ENCODE data around the gene GATAD2B.
"Not testable (repeated sequence)": the region's sequence is repeated elsewhere in the genome, so short reads cannot be mapped to it uniquely, and the experiment has no call there.

Gene GATAD2B

DNA sequence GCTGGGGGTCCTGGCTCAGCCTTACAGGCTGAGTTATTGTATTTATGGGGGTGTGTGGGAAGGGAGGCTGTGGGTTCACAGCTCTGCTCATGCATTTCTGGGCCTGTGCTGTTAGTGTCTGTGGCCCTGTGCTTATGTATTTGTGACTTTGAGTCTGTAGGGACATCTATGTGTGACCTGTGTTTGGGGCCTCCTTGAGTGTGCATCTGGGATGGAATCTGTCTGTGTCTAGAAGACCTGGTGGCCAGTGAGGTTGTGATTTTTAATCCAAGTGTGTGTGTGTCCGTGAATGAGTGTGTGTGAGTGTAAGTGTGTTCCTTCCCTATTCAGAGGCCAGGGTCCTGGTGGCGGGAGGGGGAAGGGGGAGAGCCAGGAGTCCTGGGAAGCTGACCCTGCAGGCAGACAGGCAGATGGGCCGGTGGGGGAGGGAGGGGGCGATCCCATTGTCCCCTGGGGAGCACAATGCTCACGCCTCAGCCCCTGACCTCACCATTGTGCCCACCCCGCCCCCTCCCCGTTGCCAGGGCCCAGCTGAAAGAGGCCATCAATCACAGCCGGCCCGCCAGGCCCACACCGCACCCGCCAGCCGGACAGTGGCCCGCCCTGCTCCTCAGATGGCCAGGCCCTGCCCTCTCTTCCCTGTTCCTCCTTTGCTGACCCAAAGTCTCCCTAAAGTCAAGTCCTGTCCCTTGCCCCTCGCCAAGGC, 128.0 kb downstream of the GATAD2B start:
- DNase-seq = no peak

DNA sequence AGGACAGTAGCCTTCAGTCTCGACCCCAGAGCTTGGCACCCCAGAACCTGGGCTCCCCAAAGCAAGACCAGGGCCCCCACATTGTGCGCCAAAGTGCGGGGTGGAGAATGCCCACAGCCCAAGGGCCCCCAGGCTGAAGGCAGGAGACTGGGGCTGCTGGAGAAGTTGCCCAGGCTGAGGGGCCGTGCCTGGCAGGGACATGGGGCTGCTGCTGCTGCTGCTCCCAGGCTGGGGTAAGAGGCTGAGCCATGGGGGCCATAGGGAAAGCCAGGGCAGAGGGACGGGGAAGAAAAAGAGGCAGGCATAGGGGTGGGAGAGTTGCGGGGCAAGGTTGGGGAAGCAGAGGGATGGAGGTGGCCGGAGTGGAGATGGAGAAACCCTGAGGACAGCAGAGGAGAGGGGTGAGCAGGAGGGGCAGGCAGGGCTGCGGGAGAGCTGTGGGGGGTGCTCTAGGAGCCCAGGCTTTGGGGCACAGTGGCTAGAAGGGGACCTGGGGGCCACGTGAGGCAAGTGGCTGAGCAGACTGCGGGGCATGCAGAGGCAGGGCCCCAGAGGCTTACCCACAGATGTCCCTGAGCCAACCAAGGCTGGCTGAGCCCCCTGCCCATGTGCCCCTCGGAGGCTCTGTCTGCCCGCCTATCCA, 128.7 kb downstream of the GATAD2B start:
- DNase-seq = no peak

DNA sequence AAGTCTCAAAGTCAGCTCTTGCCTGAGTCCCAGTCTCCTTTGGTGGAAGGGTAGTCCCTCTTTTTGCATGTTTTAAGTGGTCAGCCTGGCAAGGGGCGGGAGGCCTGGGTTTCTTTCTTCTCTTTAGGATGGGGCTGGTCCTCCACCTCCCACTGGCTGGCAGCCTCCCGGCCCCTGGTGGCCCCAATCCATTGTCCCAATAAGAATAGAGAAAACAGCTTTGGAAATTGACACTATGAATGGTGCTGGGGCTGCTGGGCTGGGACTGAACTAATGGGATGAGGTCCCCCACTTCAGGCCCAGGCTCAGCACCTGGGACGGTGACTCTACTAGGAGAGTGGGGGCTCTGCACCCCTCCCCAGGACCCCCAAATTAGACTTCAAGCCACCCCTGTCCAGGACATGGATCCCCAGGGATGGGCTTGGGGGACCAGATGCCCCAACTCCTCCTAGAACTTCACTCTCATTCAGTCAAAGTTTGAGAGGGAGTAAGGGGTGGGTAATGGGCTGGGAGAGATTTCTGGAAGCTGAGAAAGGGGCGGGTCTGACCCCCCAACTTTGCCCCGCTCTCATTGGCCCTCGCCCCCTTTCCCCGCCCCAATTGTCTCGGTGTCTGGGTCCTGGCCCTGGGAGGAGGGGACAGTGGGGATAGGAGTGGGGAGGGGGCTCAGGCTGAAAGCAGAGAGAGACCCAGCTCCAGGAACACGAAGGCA, 129.4 kb downstream of the GATAD2B start:
- no peak for DNase-seq

DNA sequence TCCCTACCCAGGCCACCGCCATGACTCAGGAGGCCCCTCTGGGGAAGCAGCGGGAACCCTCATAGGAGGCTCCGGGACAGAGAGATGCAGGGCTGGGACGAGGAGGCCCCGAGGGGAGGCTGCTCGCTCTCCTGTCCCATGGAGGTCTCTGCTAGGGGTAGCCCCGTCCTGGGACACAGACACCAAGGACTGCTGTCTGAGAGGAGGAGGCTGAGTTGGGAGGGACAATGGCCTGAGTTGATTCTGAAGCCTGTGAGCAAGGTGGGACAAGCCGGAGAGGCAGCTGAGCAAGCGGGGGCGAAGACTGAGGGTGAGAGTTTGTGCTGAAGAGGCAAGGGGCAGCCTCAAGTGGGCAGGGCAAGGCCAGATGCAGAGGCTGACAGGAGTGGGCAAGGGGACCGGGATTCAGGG, 130.1 kb downstream of the GATAD2B start:
- no peak for DNase-seq

DNA sequence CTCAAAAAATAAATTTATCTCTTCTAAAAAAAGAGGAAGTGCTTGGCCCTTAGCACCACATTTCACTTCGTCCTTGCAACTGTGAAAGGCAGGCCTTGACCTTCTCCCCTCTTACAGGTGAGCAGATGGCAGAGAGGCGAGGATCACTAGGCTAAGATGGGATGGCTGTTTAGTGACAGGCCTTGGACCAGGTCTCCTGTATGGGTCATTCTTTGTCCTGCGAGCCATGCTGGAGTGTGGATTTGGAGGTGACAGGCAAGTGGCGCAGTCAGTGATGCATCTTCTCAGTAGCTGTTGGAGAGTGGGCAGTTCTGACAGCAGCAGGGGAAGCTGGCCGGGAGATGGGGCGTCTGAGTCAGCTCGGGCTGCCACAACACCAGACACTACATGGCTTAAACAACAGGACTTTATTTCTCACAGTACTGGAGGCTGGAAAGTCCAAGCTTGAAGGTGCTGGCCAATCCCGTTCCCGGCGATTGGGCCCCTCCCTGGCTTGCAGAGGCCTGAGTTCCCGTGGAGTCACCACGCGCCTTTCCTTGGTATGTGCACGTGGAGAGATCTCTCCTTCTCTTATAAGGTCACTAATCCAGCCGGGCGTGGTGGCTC, 131.0 kb downstream of the GATAD2B start:
- no peak for DNase-seq

DNA sequence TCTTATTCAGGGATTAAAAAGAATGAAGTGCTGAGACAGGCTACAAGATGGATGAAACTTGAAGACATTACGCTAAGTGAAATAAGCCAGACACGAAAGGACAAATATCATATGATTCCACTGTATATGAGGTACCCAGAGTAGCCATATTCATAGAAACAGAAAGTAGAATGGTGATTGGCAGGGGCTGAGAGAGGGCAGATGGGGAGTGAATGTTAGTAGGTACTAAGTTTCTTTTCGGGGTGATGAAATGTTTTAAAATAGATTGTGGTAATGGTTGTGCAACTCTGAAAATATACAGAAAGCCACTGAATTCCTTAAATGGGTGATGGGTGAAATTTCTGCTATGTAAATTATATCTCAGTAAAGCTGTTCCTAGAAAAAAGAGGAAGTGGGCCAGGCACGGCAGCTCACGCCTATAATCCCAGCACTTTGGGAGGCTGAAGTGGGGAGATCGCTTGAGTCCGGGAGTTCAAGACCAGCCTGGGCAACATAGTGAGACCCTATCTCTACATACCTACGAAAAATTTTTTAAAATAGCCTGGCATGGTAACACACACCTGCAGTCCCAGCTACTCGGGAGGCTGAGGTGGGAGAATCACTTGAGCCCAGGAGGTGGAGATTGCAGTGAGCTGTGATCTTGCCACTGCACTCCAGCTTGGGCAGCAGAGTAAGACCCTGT, 131.7 kb downstream of the GATAD2B start:
- peak; percentile 56 for DNase-seq

DNA sequence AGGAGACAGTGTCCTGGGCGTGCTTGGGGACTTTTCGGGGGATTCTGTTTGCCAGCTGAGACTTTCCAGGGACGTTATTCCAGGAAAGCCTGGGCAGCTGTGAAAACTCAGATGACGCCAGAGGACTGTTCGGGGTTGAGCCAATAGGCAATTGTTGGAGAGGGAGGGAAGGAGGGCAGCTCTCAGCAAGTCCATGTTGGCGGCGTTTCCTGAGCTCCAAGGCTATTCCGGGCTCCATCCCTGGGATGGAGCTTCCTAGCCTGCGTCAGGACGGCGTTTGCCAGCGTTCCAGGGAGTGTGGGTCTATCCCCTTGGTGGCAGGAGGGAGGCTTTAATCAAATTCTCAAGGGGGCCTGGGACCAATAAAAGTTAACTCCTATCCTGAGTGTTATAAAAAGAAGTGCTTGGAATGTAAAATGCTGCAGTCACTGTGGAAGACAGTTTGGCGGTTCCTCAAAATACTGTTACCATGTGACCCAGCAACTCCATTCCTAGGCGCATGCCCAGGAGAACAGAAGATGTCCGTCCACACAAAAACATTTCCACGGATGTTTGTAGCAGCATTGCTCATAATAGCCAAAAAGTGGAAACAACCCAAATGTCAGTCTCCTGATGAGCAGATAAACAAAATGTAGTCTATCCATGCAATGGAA, 132.3 kb downstream of the GATAD2B start:
- no peak for DNase-seq

DNA sequence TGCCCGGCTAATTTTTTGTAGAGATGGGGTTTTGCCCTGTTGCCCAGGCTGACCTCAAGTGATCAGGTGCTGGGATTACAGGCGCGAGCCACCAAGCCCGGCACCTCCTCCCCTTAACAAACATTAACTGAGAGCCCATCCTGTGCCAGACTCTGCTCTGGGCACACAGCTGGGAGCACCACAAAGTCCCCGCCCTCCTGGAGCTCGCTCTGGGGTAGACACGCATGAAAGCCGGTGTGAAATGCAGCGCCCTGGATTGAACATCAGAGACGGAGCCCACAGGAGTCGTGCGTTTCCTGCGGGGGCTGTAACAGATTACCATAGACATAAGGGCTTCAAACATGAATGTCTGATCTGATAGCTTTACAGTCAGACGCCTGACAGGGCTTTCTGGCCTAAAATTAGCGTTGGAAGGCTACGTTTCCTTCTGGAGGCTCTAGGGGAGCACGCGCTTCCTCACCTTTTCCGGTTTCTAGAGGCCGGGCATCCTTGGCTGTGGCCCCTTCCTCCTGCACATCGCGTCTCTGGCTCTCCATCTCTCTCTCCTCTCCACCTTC, 133.2 kb downstream of the GATAD2B start:
- DNase-seq = no peak

DNA sequence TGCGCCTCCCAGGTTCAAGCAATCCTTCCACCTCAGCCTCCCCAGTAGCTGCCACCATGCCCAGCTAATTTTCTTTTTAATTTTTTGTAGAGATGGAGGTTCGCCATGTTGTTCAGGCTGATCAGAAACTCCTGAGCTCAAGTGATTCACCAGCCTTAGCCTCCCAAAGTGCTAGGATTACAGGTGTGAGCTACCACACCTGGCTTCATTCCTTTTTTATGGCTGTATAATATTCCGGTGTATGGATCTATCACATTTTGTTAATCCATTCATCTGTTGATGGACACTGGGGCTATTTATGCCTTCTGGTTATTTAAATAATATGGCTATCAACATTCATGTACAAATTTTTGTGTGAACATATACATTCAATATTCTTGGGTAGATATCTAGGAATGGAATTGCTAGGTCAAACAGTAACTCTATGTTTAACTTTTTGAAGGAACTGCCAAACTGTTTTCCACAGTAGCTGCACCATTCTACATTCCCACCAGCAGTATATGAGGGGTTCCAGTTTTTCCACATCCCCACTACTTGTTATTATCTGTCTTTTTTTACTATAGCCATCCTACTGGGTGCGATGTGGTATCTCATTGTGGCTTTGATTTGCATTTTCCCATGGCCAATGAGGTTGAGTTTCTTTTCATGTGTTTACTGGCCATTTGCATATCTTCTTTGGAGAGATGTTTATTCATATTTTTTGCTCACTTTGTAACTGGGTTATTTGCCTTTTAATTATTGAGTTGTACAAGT, 136.6 kb downstream of the GATAD2B start:
- no peak for DNase-seq

DNA sequence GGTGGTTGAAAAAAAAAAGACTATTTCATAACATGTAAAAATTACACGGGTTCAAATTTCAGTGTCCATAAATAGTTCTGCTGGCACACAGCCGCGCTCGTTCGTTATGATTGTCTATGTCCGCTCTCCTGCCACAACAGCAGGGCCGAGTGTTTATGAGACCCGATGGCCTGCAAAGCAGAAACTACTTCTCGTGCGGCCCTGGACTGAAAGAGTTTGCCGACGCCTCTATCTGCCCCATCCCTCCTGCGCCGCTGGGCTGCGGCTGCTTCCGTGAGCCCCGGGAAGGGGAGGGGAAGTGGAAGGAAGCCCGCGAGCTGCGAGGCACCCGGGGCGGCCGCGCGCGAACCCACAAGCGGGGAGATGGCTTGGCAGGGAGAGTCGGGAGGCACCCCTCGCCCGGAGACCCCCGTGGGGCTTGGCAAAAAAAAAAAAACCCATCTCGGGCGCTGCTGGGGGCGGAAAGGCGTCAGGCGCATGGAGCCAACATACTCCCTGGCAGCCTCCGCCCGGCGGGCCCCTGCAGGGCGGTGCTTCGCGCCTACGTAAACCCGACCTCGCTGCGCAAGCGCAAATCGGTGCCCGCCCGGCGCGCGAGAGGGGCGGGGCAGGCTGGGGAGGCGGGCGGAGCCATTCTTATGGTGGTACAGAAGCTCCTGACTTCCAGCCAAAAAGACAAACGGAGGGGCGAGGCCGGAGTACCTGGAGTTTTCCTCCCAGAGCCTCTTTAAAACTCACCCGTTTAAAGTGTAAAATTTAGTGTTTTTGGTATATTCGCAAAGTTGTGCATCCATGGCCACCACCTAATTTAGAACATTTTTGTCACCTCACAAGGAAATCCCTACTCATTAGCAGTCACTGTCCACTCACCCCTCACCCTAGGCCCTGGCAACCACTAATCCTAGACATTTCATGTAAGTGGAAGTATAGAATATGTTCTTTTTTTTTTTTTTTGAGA, 139.3 kb downstream of the GATAD2B start:
- peak; percentile 55 for DNase-seq

DNA sequence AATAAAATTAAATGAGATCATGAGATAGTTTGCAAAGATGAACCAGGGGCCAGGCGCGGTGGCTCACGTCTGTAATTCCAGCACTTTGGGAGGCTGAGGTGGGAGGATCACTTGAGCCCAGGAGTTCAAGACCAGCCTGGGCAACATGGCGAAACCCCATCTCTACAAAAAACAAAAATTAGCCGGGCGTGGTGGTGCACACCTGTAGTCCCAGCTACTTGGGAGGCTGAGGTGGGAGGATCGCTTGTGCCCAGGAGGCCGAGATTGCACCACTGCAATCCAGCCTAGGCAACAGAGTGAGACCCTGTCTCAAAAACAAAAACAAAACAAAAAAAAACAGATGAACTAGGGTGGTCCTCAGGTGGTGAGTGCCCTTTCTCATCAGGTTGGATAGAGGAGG, 140.1 kb downstream of the GATAD2B start:
- not testable (repeated sequence) for DNase-seq

DNA sequence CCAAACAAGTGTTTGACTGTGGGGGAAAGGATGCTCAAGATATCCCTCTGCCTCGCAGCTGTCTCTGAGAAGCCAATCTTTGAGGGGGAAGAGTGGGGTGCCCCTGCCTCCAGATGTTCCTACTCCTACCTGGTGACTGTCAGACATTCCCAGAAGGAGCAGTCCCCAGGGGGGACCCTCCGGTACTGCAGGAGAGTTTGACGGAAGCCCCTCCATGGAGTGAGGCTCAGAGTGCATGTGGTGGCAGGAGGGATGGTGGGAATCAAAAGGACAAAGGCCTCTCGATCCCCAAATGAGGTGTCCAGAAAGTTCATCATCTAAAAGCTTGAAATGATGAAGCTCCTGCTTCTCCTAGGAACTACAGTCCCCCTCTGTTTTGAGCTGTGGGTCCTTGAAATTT, 142.2 kb downstream of the GATAD2B start:
- DNase-seq = no peak

DNA sequence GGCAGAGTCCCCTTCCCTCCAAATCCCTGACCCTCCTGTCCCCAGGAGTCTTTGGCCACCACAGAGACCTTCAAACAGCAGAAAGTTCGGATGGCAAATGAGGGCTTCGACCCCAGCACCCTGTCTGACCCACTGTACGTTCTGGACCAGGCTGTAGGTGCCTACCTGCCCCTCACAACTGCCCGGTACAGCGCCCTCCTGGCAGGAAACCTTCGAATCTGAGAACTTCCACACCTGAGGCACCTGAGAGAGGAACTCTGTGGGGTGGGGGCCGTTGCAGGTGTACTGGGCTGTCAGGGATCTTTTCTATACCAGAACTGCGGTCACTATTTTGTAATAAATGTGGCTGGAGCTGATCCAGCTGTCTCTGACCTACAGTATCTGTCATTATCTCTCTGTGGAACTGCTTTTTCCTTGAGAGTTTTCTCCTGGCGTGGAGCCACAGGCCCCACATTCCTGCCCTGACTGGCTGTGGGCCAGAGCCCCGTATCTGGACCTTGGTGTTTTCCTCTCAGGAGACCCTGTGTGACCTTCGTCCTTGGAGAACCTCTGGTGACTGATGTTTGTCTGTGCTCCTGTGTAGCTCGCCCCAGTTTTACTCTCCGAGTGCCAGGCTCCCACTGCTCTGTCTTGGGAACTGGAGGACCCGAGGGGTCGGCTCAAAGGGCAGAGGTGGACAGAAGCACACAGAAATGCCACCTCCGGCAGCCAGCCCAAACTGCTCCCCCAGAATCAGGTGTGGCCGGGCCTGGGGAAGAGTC, 142.8 kb downstream of the GATAD2B start:
- no peak for DNase-seq

DNA sequence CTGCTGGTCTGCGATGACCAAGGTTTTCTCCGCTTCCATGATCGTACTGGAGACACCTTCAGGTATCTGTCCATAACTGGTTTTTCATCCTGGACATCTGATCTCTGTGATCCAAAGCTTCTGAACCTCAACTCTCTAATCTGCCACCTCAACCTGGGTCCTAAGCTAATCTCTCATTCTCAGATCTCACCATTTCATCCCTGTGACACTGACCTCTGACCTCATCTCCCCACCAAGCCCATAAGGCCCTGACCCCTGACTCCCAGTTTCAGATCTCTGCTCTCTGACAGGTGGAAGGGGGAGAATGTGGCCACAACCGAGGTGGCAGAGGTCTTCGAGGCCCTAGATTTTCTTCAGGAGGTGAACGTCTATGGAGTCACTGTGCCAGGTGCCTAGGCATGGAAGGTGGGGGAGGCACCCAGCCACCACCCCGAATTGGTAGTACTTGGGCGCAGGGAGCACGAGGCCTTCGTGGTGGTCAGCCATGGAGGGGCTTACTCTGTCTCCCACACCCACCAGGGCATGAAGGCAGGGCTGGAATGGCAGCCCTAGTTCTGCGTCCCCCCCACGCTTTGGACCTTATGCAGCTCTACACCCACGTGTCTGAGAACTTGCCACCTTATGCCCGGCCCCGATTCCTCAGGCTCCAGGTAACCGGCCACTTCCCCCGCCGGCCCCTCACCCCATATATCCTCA, 143.8 kb downstream of the GATAD2B start:
- DNase-seq = no peak

DNA sequence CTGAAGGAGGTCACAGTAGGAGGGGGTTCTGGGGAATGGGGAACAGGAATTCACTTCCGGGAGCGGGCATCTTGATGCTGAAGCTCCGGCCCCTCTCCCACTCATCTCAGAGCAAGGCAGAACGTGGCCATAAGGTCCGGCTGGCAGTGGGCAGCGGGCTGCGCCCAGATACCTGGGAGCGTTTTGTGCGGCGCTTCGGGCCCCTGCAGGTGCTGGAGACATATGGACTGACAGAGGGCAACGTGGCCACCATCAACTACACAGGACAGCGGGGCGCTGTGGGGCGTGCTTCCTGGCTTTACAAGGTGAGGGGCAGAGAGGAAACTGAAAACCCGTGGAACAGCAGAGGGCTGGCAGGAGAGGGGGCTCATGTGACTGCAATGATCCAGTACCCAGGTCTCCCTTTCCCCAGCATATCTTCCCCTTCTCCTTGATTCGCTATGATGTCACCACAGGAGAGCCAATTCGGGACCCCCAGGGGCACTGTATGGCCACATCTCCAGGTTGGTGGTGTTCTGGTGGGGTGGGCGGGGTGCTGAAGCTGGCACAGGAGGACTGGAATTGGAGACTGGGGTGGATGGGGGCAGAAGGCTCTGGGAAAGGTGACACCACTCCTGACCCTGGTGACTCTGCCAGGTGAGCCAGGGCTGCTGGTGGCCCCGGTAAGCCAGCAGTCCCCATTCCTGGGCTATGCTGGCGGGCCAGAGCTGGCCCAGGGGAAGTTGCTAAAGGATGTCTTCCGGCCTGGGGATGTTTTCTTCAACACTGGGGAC, 144.5 kb downstream of the GATAD2B start:
- no peak for DNase-seq

DNA sequence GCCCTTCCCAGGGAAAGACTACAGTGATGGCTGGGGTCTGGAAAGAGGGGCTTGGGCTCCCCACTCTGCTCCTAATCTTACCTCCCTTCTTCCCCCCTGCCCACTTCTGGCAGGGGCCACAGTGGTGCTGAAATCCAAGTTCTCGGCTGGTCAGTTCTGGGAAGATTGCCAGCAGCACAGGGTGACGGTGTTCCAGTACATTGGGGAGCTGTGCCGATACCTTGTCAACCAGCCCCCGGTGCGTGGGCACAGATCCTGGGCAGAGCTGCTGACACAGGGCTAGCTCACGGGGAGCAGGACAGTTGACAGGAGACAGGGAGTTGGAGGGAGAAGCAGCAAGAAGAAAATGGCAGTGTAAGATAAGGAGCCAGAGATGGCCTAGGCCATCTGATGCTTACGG, 145.1 kb downstream of the GATAD2B start:
- DNase-seq = no peak

DNA sequence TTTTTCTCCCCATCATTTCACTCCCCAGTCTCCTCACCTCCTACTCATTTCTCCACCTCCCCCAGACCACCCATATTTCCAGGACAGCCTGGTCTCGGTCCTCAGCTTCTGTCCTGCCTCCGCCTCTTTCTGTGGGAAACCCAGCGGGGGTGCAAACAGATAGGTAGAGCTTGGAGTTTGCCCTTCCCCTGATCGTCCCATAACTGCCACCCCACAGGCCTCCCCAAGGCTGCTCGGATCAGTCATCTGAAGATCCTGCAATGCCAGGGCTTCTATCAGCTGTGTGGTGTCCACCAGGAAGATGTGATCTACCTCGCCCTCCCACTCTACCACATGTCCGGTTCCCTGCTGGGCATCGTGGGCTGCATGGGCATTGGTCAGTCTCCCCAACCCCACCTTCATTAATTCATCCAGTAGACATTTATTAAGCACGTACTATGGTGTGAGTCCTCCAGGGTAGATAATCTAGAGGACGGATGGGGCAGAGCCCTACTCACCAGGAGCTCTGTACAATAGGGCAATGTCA, 145.9 kb downstream of the GATAD2B start:
- no peak for DNase-seq

DNA sequence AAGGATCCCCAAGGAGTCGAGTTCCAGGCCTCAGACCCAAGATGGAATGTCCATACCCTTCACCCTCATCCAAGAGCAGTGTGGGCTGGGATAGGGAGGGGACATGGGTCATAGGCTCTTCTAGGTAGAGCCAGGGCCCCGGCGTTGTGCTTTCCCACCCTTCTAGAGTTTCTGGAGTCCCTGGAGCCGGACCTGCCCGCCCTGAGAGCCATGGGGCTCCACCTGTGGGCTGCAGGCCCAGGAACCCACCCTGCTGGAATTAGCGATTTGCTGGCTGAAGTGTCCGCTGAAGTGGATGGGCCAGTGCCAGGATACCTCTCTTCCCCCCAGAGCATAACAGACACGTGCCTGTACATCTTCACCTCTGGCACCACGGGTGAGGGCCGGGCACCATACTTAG, 146.4 kb downstream of the GATAD2B start:
- DNase-seq = no peak
